Activated CD8-positive, alpha-beta T cell treated with anti-CD3 and anti-CD28 coated beads for 36 hours (primary cell): ENCODE results near the gene PRSS38. TPM values are rescaled to one million over a fixed set of nuclear protein-coding genes. Genes with fewer than 3 reads are reported as not detected.

Experiments used
- ATAC-seq: fragments of 200-7000 bp; cut with Tn5 transposase; one replicate; pipeline ENCODE4 v1.10.0; 2021; ENCODE audit warnings: mild to moderate bottlenecking, moderate library complexity
- CTCF ChIA-PET: fragments of 350-600 bp; sonication (Branson Sonifier 250); formaldehyde crosslinking; loops from one replicate; lab custom pipeline; 2021; ENCODE audit warnings: antibody characterized with exemption; lab: Charles Lee
- POLR2A ChIA-PET: fragments of 350-600 bp; sonication (Branson Sonifier 250); formaldehyde crosslinking; loops from one replicate; lab custom pipeline; 2021; ENCODE audit warnings: antibody characterized with exemption; lab: Charles Lee
- DNase-seq: peaks from one replicate; pipeline ENCODE4 v3.0.0-alpha.2; 2020
- H3K27ac Mint-ChIP-seq: one replicate; pipeline ENCODE4 v1.8.0; 2021; ENCODE audit warnings: mild to moderate bottlenecking, mixed read lengths
- H3K27me3 Mint-ChIP-seq: one replicate; pipeline ENCODE4 v1.8.0; 2021; ENCODE audit warnings: mixed read lengths
- H3K36me3 Mint-ChIP-seq: one replicate; pipeline ENCODE4 v1.8.0; 2021; ENCODE audit warnings: low read depth, mixed read lengths
- H3K4me1 Mint-ChIP-seq: one replicate; pipeline ENCODE4 v1.8.0; 2021; ENCODE audit warnings: low read depth, mixed read lengths
- H3K4me3 Mint-ChIP-seq: one replicate; pipeline ENCODE4 v1.8.0; 2021; ENCODE audit warnings: mild to moderate bottlenecking, moderate library complexity, mixed read lengths
- H3K9me3 Mint-ChIP-seq: one replicate; pipeline ENCODE4 v1.8.0; 2021; ENCODE audit warnings: mixed read lengths
- CTCF ChIP-seq: fragments of 200-600 bp; IDR thresholded peaks from one replicate; pipeline ENCODE4 v1.8.0; 2022; ENCODE audit warnings: antibody characterized with exemption, mild to moderate bottlenecking
- intact Hi-C: fragments of 100-400 bp; cut with micrococcal nuclease; formaldehyde crosslinking; loops from one replicate; pipeline ENCODE4 v1.10.0; 2022
- total RNA-seq, 2 experiments: library from RNA; stranded (reverse); gene quantifications; one replicate each; pipeline ENCODE4 v1.2.3, GENCODE V29; 2021

Gene PRSS38
- total RNA-seq, 2 experiments from 2014 or later = not detected

GRCh38 chr1:227778401-227778947, 37.0 kb upstream of the PRSS38 start:
- H3K4me3 Mint-ChIP-seq = no peak overlapping the region
- TF ChIP-seq CTCF = no peak
- intact Hi-C loops = no loop called here
- H3K27me3 Mint-ChIP-seq = no peaks in the 10 kb centered on the region
- DNase-seq (no peak), ATAC-seq (no peak)
- peaks cover 2% of the 10 kb centered on the region for H3K36me3 Mint-ChIP-seq
- CTCF ChIA-PET = no interaction called here
- POLR2A ChIA-PET = no interaction called here
- no peak overlapping the region for H3K27ac Mint-ChIP-seq
- peaks cover 13% of the 10 kb centered on the region for H3K4me1 Mint-ChIP-seq
- H3K9me3 Mint-ChIP-seq = no peaks in the 10 kb centered on the region

- DNase-seq (no peak), ATAC-seq (no peak)
- H3K27me3 Mint-ChIP-seq = no peaks in the 10 kb centered on the region
- H3K36me3 Mint-ChIP-seq = no peaks in the 10 kb centered on the region
- ChIA-PET CTCF (interaction anchor here (1.7 kb wide), 1 partner anchor 13 kb away, joined by 4 read pairs; no protein-coding TSS in a partner anchor), POLR2A (no interaction called here)
- no peak overlapping the region for H3K4me3 Mint-ChIP-seq
- TF ChIP-seq CTCF = no peak
- H3K27ac Mint-ChIP-seq = no peak overlapping the region
- H3K4me1 Mint-ChIP-seq = peaks cover 7% of the 10 kb centered on the region
- no peaks in the 10 kb centered on the region for H3K9me3 Mint-ChIP-seq
- intact Hi-C loops = no loop called here
These were observed 36.4 kb upstream of the PRSS38 start for GRCh38 chr1:227779021-227779441.

- ATAC-seq = no peak
- intact Hi-C loops = no loop called here
- Mint-ChIP-seq H3K27ac (no peak overlapping the region), H3K36me3 (no peaks in the 10 kb centered on the region), H3K4me1 (peaks cover under 1% of the 10 kb centered on the region), H3K27me3 (no peaks in the 10 kb centered on the region), H3K4me3 (no peak overlapping the region), H3K9me3 (no peaks in the 10 kb centered on the region)
- ChIA-PET CTCF (interaction anchor here (1.7 kb wide), 1 partner anchor 14 kb away, joined by 4 read pairs; no protein-coding TSS in a partner anchor), POLR2A (no interaction called here)
- no peak for TF ChIP-seq CTCF
- DNase-seq = no peak
These were observed 35.8 kb upstream of the PRSS38 start for GRCh38 chr1:227779685-227780084.

- DNase-seq = no peak
These were observed 35.1 kb upstream of the PRSS38 start for GRCh38 chr1:227780101-227781044.

More at GRCh38 chr1:227780101-227781044, 35.1 kb upstream of the PRSS38 start:
- H3K27me3 Mint-ChIP-seq = no peaks in the 10 kb centered on the region
- H3K27ac Mint-ChIP-seq = no peak overlapping the region
- no peak overlapping the region for H3K4me3 Mint-ChIP-seq
- TF ChIP-seq CTCF = no peak
- no peaks in the 10 kb centered on the region for H3K36me3 Mint-ChIP-seq
- H3K4me1 Mint-ChIP-seq = peaks cover under 1% of the 10 kb centered on the region
- POLR2A ChIA-PET = no interaction called here
- CTCF ChIA-PET = interaction anchor here (1.7 kb wide), 1 partner anchor 14 kb away, joined by 4 read pairs; no protein-coding TSS in a partner anchor
- no peaks in the 10 kb centered on the region for H3K9me3 Mint-ChIP-seq
- intact Hi-C loops = no loop called here
- no peak for ATAC-seq
